HT-29 (cell line): ENCODE results near the gene ARV1. TPM values are rescaled to one million over a fixed set of nuclear protein-coding genes. Genes with fewer than 3 reads are reported as not detected.
"Not testable (repeated sequence)": the region's sequence is repeated elsewhere in the genome, so short reads cannot be mapped to it uniquely, and the experiment has no call there.

Experiments
- DNase-seq: peaks from one replicate; pipeline ENCODE4 v3.0.0-alpha.2; 2015; ENCODE audit warnings: low spot score
- total RNA-seq: library from RNA; depleted of rRNA; stranded (reverse); fragments of >200 nt; shearing (Covaris generic); gene quantifications from 2 replicates; pipeline ENCODE4 v1.2.3, GENCODE V29; 2014

ARV1 gene
- total RNA-seq, 1 experiment from 2014 or later = 6.3 TPM

DNA sequence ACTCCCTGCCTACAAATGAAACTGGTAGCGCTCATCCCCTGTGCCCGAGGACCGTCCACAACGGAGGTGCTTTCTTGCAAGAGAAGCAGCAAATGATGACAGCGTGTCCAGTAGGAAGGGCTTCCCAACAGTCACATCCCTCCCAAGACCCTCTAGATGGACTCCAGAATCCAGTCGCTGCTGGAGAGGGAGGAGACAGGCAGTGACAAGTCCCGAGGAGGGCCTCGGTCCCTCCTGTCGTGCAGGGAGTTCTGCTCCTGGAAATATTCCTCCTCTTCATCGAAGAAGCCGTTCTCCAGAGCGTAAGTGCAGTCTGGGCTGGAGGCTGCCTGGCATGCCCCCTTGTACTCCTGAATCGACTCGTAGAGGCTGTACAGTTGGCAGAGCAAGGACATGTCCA, 40.8 kb downstream of the ARV1 start:
- DNase-seq = no peak

DNA sequence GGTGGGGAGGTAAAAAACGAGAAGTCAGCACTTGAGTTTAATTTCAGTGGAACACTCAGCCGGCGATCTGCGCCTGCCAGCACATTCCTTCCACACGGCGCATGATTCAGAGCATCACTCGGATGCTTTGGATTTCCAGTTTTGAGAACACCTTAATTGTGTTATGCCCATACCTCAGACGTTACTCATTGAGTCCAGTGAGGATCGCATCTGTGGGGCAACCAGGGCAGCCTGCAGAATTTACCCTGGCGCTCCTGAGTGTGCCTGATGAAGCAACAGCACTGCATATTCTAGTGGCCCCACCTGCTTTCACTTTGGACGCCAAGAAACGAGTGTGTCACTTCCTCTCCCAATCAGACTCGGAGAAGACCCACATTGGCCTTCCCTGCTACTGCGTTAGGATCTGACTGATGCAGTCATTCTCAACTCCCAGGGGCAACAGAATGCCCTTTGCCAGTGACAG, 41.3 kb downstream of the ARV1 start:
- no peak for DNase-seq

DNA sequence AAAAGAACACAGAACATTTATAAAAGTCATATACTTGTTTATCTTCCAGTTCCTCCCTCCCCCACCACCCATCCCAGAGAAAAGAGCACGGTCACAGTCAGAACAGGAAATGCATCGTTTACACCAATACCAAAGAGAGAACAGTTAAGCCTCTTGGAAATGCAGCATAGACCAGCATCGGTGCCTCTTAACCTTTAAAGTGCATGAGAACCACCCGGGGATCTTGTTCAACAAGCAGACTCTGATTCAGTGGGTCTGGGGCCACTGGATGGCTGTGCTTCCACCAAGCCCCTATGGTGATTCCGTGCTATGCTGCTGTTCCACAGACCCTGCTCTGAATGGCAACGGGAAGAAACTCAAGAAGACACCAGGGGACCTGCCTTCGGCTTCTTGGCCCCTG, 41.9 kb downstream of the ARV1 start:
- no peak for DNase-seq

DNA sequence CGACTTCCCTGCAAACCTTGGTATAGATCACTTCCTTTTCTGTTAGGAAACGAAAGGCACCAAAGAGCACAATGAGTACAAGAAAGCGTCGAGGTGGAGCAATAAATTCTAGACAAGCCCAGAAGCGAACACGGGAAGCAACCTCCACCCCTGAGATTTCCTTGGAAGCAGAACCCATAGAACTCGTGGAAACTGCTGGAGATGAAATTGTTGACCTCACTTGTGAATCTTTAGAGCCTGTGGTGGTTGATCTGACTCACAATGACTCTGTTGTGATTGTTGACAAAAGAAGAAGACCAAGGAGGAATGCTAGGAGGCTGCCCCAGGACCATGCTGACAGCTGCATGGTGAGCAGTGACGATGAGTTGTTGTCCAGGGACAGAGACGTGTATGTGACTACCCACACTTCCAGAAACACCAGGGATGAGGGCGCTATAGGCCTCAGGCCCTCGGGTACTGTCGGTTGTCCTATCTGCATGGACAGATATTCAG, 42.7 kb downstream of the ARV1 start:
- no peak for DNase-seq

DNA sequence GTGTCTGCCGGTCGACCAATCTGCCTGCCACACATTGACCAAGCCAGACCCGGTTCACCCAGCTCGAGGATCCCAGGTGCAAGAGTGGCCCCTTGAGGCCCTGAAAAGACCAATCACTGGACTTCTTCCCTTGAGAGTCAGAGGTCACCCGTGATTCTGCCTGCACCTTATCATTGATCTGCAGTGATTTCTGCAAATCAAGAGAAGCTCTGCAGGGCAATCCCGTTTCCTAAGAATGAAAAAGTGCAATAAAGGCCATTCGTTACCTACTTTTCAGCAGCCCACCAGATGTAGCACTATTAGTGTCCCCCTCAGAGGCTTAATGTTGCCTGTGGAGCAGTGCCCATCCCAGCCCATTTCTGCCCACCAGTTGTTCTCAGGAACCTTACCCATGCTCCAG, 43.6 kb downstream of the ARV1 start:
- DNase-seq = not testable (repeated sequence)

DNA sequence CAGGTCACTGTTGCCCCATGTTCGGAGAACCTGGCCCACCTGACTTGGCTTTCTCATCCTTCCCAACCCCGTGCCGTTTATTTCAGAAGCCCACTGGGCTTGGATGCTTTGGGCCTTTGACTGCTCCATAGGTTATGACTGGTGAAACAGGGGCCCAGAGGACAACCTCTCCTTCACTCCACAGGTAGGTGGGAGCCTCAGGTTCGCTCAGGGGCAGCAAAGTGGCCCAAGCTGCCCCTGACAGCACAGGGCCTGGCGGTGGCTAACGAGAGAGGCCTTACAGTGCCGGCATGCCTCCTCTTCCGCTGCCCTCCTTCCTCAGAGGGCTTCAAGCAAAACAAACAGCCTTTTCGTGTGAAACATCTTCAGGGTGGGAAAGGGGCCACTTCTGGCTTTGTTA, 44.3 kb downstream of the ARV1 start:
- DNase-seq = no peak

DNA sequence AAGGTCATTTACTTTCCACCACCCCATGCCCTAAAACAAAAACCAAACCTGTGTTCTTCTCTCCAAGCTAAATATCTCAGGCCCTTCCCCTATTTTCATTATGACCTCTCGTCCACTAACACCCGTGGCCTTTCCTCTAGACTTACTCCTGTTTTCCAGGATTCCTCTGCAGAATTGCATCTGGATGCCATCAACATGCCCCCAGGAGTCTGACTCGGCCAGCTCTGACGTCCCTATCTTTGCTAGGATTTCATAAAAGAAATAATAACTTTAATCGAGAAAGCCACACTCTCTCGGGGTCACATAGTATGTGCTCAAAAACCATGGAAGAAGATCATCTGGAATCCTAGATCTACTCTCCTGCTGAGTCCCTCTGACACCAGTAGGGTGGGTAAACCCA, 47.7 kb downstream of the ARV1 start:
- no peak for DNase-seq

DNA sequence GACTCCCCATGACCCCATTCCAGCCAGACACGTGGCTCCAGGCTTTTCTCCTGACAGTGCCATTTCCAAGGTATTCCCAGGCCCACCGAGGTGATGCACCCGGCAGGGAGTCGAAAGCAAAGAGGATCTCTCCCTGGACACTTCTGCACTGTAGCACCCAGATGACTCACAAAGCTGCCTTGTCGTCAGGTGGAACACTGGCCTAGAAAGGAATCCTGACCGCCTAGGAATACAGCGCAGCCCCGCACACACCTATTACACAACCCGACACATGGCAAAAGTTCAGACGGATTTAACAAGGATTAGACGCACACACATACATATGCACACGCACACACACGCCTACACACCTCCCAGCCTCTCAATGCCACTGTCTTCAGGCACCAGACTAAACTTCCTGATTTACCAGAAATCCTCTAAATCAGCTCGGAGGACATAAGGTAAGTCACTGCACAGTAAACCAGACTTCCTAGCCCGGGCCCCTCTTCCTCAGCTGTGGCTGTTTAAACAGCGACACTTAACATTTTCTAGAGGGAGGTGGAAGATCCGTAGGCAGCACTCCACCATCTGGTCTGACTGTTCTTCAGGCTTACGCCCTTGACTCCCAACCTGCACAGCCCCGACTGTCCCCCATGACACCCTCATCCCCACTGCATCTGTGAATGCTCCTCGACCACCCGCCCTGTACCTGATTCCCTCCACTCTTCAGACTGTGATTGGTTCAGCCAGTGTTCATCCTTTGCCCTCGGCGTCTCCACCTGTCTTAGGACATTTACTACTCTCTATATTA, 48.4 kb downstream of the ARV1 start:
- DNase-seq = no peak

DNA sequence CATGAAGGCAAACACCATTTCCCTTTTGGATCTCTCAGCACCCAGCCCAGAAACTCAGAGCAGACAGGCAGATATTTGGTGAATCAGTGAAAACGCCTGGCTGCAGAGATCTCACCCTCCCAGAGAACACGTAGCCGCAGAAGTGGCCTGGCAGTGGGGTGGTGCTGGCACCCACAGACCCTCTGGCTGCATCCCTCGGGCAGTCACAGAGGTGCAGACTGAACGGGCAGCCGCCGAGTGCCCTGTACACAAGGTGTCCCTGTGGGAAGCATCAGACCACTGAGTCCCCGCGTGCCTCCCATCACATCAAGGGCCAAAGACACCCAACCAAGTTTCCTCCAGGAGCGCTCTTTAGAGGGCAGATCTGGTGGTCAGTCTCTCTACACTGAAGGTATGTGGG, 49.1 kb downstream of the ARV1 start:
- no peak for DNase-seq

DNA sequence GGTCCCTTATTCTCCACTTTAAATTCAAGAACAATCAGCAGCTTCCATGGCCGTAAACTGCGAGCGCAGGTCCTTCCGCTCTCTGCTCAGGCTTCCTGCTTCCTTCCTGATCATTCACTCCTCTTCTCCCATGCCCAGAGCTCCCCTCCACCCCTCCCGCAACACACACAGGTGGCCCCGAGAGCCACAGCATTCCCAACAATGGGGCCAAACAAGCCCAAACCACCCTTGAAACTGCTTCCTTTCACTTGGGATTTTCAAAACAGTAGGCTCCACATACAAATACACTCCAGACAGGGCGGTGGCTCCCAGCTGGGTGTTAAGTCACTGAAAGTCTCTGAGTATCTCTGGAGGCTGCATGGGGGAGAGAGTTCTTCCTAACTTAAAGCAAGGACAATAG, 49.8 kb downstream of the ARV1 start:
- DNase-seq = no peak

DNA sequence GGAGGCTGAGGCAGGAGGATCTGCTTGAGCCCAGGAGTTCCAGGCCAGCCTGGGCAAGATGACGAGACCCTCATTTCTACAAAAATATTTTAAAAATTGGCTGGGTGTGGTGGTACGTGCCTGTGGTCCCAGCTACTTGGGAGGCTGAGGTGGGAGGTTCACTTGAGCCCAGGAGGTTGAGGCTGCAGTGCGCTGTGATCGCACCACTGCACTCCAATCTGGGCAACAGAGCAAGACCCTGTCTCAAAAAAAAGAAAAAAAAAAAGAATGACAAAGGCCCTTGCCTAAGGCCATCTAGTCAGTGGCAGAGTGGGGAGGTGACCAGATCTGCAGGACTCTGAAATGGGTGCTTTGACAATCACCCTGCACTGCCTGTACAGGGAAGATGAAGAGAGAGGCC, 50.4 kb downstream of the ARV1 start:
- DNase-seq = not testable (repeated sequence)

DNA sequence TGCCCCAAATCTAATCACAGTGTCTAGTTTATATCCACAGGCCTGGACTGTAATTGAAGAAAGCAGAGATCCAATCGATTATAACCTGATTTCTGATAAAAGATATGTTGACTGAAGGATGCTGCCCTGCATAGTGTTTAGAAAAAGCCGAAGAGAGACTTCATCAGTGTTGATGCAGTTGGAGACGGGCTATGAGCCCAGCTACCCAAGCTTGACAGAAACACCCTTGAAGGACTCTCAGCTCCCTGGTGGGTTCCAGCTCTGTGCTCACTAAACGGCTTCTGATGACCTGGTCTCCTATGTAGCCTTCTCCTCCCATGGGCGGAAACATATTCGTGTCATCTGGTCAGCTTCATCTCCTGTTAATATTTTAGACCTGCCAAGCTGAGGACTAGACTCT, 50.9 kb downstream of the ARV1 start:
- no peak for DNase-seq

DNA sequence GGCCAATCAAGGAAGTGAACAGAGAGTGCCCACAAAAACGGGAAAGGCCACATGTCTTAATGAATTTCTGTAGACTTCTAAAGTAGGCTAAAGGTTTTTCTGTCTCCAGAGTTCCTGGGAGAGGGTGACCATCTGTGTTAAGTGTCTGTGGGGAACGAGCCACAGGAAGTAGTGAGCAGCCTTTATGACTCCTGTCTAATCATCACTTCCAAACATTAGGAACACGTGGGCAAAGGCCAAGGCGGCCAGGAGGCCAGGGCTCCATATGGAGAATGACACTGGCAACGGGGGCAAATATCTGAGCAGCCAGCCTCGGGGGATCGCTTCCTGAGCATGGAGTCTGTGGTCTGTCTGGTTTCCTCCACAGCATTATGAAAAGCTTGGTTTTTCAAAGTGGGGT, 54.1 kb downstream of the ARV1 start:
- no peak for DNase-seq

DNA sequence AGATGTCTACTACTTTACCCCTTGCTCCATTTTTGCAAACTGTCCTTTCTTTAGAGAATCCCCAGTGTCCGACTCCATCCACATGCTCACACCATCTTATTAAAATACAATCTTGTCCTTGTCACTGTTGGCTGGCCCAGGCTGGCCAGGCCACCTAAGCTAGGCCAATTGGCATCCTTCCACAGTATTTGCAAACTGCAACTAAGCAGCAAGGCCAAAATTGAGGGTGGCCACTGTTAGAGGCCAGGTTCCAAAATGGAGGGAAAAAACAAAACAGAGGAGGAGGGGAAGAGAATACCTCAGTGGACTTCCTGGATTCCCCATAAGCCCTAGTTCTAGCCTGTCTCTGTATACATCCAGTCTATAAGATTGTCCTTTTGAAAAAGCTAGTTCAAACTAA, 56.9 kb downstream of the ARV1 start:
- DNase-seq = no peak

DNA sequence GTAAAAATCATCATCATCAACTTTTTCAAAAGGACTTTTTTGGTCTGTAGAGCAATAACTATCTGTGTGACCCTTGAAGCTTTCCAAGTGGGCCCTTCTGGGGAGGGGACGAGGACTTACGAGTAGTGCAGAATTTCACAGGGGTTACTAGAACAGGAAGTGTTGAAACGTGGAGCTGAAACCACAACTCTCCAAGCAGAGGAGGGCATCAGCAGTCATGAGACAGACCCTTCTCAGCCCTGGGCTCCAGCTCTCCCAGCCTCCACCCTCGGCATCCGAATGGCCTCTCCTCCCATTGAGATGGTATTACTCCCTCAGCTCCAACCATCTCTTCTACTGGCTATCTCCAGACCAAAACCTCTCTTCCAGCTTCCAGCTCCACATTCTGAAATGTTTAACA, 57.5 kb downstream of the ARV1 start:
- no peak for DNase-seq

DNA sequence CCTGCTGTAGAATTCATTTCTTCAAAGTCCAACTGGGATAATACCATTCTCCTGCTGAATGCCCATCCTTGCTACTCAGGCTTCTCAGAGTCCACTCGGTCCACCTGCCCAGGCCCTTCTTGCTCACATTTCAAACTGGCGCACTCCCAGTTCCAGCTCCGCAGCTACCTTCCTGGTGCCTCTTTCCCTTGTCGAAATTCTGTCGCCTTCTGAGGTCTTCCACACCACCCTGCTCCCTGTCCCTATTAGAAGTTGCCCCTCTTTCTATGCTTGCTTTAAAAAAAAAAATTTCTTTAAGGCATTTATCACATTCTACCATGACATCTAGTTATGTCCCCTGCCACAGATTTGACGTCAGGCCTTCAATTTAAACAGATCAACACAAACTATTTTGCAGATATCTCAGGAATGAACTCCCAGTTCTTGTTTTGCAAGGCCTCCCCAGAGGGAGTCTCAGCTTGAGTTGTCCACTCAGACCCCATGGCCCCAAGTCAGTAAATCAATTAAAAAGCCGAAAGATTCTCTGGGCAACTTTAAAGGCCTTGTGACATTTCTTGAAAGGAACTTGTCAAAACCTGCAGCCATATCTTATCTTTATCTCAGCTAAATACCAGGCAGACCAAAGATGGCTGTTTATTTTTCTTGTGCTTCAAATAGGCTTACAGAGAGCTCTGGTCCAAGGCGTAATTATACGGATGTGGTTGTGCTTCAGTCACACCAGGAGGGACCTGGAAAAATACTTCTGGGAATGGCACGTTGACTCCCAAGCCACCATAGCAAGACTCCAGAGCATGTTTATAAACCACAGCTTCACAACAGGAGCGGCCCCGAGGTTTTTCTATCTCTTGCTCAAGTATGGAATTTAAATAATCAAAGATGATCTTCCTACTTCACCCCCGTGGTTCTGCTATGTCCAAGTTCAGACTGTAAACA, 59.0 kb downstream of the ARV1 start:
- DNase-seq = no peak

DNA sequence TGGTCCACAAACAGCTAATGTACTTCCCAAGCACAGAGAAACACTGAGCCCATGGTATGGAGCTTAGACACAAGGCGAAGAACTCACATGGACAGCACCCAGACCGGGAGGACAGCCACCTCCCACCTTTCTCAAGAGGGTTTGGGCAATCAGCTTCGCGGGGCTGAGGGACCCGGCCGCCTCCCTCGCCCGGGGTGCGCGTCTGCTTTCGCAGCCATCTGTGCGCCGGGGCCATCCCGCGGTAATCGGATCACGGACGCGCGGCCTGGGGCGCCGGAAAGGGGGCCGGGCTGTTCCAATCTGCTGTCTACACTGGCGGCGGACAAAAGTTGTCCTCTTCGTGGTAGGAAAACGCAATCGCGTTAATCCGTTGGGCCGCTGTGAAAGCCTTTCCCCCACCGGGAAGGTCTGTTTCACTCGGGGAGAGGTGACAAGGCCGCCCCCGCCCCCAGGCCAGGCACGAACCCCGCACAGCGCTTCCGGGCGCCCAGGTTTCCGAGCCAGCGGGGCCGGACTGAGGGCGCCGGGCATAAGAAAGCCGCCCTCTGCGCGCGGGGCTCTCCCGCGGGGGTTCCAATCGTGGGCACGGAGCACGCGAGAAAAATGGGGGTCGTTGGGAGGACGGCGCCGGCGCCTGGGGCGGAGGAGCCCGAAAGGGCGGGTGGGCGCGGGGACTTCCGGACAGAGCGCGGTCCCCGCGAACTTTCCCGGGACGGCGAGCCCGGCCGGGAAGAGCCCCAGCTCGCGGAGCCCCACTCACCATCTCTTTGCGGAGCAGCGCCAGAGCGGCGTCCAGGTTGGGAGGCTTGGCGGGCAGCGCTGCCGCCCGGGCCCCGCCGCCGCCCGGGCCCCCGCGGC, 60.5 kb downstream of the ARV1 start:
- peak; percentile 34 for DNase-seq

DNA sequence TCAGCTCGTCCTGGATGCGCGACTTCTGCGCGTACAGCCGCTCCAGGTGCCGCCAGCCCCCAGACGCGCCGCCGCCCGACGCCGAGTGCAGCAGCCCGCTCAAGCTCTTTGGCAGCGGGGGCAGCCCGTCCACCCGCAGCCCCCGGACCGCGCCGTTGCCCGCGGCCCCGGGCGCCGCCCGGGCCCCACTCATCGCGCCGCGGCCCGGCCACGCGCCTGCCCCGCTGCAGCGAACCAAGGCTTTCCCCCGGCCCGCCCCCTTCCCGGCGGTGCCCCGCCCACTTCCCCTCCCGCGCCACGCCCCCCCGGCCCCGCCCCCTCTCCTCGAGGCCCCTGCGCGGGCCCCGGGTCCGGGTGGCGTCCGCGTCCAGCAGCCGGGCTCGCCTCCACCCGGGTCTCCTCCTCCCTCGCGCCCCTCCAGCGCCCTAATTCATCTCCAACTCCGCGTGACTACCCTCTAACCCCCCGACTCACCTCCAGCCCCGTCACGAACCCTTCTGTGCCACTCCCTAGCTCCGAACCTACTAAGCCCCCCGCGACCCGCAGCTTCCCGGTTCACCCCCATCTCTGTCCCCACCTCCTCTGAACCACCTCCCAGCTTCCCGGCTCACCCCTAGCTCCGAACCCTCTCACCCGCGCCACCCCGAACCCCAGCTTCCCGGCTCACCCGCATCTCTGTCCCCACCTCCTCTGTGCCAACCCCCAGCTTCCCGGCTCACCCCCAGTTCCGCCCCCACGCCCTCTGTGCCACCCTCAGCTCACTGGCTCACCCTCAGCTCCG, 61.3 kb downstream of the ARV1 start, which contains the start of gene FAM89A:
FAM89A (minus strand) TSS at position 236 of the 781 bp plus-strand sequence; CDS start at position 193, 43 bp downstream.
- DNase-seq = peak; percentile 22

DNA sequence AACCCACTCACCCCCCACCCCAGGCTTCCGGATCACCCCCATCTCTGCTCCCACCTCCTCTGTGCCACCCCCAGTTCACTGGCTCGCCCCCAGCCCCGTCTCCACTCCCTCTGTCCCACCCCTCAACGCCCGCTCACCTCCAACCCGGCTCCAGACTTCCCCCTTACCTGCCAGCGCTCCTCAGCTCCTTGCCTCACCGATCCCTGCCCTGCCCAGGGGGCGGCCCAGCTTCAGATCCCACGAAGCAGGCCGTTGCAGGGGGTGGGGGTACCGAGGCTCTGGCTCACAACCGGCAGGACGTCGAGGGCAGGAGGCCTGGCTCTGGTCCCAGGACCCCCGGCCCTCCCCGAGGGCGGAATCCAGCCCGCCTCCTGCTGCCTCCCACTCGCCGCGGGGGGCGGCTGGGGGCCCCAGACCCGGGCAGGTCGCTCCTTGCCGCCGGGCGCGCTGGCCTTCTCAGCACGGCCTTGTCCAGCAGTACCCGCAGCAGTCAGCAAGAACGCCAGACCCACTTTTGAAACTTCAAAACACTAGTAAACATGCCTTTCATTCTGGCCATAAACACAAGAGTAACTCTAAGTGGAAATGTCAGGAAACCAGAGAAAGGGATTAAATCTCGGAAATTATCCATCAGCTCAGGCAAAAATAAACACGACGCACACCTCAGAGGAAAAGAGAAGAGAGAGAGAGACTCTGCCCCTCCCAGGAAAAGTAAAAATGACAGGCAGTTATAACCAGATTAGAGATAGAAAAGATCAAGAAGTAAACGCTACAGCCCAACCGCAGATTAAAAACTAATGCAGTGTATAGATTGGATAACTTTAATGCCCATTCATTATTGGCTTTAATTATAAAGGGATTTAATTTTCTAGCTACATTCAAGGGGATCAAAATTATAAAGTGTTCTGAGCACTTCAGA, 62.2 kb downstream of the ARV1 start:
- no peak for DNase-seq
